HG02938 (cell line): ENCODE results near the gene NEURL1.
"Not testable (repeated sequence)": the region's sequence is repeated elsewhere in the genome, so short reads cannot be mapped to it uniquely, and the experiment has no call there.

Experiments used
- ATAC-seq: cut with Tn5 transposase; IDR thresholded peaks from one replicate; pipeline ENCODE4 v1.9.1; 2021; ENCODE audit warnings: mild to moderate bottlenecking, moderate library complexity; ENCODE audit not compliant: unreplicated experiment

The NEURL1 gene

DNA sequence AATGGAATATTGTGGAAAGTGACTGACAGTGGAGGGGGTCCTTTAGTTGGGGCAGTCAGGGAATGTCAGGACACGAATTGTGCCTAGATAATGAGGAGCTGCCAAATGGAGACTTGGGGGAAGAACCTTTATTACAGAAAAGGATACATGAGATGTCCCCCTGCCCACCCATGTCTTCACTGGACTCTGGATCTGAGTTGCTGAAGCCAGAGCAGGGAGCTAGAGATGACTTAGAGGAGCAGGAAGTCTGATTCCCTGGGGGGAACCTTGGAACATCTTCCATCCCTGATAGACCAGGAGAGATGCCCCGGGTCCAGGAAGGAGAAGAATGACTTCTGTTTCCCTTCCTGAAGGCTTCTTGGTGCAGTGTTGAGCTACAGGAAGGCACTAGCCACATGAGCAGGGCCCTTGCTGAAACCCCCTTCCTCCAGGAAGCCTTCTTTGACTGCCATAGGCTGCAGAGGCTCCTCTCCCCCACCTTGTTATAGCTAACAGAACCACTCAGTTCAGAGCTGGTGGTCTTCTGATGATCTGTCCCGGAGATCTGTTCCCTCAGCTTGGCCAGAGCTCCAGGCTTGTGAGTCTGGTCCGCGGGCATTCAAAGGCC lies 747 bp upstream of the NEURL1 start:
- no peak for ATAC-seq

DNA sequence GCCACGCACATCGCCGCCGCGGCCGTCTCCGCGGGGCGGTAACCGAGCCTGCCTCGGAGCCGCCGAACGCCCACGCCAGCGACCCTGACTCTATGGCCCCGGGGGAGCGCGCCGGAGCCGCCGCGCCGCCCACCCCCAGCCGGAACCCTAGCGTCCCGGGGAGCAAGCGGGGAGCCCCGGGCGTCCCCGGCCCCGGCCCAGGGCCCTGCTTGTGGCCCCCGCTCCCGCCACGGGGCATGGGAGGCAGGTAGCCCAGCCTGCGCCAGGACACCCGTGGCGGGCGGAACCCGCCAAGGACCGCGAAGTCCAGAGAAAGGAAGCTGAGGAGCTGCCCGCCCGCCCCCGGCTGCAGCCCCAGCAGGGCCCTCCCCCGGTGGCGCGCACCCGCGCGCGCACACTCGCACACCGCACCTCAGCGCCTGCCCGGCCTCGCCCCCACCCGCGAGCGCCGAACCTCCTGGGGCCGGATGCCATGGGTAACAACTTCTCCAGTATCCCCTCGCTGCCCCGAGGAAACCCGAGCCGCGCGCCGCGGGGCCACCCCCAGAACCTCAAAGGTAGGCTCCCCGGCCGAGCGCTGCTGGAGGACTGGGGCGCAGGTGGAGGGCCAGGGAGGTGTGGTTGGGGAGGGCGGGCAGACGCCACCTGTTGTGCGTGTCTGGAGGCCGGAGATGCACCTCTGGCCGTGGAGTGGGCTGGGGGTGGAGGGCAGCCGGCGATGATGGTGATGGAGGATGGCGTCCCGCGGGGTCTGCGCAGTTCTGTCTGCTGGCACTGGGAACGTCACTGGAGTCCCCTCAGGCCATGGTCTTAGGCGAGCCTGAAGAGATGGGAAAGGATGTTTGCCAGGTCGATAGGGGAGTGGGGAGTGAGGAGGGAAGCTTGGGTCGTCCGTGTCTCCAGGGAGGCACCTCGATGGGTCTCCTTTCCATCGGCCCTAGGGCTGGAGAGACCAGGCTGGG lies 692 bp downstream of the NEURL1 start:
- no peak for ATAC-seq

DNA sequence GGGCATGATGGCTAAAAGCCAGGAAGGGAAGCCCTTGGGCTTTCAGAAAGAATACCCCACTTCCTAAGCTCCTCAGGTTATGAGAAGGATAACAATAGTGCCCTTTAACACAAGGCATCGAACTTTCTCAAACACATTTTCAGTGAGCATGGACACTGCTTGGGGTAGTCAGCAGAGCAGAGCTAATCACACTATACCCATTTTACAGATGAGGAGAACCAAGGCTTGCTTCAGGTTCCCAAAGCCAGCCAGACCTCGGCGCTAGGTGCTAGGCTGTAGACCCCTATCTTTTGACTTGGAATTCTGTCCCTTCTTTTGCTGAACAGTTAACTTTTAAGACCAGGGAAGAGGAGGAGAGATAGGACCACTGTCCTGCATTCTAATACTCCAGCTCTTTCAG lies 1.8 kb downstream of the NEURL1 start:
- no peak for ATAC-seq

DNA sequence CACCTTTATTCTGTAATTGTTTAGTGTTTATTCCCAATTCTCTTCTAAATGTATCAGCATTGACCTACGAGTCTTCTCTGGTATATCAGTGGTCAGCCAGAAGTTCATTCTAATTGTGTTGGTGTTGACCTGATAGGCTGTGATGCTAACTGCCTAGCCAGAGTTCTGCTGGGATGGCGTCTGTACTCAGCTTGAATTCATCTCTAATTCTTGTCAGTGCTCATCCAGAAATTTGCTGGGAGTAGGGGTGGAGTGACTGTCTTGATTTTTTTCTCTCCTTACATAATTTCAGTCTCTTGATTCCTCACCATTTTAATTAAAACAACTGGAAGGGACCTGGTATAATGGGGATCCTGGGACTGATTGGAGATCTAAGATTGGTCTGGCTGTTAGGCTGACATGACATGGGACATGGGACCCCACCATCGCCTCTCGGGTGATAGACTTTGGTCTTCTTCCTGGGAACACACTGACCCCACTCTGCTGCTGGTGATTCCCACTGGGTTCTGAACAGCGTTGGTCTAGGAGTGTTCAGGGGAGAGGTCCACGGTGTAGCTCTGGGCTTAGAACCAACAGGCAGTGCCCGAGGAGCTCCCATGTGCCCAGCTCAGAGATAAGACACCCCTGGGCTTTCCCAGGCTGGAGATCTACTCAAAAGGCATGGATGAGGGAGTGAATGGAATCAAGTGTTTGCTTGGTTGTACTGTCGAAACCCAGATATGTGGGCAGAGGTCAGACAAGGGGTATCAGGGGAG lies 3.8 kb downstream of the NEURL1 start:
- no peak for ATAC-seq

DNA sequence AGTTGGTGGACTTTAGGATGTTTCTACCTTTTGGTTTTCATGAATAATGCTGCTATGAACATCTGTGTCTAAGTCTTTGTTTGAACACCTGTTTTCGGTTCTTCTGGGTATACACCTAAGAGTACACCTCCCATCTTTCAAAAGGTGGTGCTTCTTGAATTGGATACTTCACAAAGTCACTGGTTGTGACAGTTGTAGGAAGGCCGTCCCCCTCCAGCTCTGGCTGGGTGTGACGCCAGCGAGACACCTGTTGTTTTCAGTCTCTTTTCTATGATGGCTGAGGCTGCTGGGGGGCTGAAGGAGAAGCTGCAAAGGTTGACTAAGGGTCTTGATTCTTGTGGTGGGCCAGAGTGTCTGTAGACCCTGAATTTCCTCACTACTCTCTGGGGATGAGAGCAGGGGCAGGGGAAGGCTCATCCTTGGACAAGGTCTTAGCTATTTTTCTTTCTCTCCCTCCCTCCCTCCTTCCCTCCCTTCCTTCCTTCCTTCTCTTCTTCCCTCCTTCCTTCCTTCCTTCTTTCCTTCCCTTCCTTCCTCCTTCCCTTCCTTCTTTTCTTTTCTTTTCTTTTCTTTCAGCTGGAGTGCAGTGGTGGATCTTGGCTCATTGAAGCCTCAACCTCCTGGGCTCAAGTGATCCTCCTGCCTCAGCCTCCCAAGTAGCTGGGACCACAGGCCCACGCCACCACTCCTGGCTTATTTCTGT lies 5.6 kb downstream of the NEURL1 start:
- no peak for ATAC-seq

DNA sequence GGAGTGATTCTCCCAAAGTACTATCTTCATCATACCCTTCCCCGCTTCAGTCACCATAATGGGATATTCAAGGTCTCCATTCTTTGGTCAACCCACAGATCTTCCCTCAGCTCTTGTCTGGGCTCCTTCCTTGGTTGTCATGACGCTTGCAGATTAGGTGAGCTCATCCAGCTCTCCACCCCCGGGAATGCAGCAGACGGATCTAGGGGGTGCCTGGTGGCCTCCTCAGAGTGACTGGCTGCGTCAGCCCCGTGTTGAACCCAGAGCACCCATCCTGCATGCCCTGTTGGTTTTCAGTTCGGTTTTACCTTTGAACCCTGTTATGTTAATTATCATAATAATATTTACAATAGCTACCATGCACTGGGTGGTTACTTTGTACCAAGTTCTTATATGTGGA lies 6.4 kb downstream of the NEURL1 start:
- no peak for ATAC-seq

DNA sequence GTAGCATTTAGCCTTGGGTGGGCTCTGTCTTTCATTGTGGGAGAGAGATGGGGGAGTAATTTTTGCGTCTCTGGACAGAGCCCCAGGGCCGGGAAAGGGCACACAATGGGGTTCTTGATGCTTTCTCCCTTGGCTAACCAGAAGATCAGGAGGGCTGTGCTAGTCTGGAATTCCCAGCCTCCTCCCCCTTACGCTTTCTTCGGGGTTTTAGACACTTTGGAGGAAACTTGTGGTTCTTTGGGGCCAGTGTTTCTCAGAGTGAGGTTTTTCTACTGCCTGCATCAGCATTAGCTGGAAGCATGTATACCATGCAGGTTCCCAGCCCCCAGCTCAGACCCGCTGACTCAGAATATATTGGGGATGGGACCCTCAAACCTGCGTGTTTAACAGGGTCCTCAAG lies 7.0 kb downstream of the NEURL1 start:
- no peak for ATAC-seq

DNA sequence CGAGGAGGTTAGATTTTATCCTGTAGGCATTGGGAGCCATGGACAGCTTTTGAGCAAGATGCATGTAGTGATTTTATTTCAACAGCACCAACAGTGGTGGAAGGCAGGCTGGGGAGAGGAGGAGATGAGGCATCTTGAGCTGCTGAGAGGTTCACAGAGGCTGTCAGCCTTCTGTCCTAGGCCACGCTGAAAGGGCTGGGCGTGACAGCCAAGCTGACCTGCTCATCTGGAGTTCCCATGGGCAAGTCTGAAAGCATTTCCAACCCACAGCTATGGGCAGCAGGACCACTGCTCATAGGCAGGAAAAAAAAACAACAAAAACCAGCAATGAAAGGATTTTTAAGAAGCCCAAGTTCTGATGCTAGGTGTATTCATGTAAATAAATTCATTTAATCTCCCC lies 7.7 kb downstream of the NEURL1 start:
- no peak for ATAC-seq

DNA sequence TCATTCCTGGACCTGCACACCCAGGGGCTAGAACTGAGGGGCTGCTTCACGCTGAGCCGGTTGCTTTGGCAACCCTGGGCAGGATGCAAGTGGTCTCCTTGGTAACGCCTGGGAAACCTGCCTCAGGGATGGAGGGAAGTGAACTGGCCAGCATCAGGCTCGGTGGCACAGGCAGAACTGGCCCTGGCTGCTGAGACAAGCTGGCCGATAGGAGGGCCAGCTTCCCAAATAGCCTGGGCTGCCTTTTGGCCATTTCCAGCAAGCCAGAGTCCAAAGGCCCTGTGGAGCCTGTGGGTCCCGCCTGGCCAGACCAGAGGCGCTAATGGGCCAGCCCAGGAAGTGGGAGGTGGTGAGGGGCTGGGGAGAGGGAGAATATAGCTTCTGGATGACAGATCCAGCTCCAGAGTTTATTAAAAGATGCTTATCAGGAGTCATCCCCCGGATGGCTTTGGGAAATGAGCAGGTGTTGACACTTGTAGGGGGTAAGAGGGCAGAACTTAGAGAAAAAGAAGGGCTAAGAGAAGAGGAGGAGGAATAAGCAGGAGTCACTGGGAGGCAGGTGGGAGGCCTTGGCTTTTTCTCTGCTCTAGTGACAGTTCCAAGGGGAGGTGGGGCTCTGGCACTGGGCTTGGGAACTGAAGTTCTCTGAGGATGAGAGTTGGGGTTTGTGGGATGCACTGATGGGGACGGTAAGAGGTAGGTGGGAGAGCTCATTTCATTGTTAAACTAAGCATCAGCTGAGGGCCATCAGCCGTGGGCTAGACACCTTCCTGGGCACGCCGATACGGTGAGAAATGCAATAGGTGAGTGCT lies 9.6 kb downstream of the NEURL1 start:
- ATAC-seq = no peak

DNA sequence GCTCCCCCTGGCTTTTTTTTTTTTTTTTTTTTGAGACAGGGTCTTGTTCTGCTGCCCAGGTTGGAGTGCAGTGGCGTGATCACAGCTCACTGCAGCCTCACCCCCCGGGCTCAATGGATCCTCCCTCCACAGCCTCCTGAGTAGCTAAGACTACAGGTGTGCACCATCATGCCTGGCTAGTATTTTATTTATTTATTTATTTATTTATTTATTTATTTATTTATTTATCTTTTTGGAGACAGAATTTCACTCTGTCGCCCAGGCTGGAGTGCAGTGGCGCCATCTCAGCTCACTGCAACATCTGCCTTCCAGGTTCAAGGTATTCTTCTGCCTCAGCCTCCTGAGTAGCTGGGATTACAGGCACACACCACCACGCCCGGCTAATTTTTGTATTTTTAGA lies 10.3 kb downstream of the NEURL1 start:
- ATAC-seq = not testable (repeated sequence)

DNA sequence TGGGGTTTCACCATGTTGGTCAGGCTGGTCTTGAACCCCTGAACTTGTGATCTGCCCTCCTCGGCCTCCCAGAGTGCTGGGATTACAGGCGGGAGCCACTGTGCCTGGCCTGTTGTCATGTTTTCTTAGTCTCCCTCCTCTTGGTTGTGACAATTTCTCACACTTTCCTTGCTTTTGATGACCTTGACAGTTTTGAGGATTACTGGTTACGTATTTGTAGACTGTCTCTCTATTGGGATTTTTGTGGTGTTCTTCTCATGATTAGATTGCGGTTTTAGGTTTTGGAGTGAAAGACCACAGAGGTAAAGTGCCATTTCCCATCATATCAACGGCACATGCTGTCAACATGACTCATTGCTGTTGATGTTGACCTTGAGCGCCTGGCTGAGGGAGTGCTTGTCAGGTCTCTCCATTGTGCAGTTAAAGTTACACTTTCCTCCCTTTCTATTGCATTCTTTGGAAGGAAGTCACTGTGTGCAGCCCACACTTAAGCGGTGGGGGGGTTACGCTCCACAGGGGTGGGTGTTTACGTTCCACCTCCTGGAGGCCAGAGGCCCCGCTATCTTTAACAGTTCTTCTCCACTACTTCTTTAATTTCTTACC lies 10.8 kb downstream of the NEURL1 start:
- no peak for ATAC-seq

DNA sequence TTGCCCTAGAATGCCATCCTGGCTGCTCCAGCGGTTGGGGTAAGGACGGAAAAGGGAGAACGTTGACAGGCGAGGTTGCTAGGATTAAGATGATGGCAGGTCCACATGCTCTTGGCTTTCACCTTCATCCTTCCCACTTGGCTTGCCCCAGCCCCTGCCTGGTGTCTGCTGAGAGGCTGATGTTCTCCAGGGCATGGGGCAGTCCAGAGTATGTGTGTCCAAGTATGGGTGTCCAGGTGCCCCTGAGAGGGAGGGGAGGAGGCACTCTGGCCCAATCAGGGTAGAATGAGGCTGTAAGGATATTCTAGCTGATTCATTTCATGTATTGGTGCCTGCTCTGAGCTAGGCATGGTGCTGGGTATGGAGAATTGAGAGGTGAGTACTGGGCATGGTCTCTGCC lies 12.6 kb downstream of the NEURL1 start:
- no peak for ATAC-seq

DNA sequence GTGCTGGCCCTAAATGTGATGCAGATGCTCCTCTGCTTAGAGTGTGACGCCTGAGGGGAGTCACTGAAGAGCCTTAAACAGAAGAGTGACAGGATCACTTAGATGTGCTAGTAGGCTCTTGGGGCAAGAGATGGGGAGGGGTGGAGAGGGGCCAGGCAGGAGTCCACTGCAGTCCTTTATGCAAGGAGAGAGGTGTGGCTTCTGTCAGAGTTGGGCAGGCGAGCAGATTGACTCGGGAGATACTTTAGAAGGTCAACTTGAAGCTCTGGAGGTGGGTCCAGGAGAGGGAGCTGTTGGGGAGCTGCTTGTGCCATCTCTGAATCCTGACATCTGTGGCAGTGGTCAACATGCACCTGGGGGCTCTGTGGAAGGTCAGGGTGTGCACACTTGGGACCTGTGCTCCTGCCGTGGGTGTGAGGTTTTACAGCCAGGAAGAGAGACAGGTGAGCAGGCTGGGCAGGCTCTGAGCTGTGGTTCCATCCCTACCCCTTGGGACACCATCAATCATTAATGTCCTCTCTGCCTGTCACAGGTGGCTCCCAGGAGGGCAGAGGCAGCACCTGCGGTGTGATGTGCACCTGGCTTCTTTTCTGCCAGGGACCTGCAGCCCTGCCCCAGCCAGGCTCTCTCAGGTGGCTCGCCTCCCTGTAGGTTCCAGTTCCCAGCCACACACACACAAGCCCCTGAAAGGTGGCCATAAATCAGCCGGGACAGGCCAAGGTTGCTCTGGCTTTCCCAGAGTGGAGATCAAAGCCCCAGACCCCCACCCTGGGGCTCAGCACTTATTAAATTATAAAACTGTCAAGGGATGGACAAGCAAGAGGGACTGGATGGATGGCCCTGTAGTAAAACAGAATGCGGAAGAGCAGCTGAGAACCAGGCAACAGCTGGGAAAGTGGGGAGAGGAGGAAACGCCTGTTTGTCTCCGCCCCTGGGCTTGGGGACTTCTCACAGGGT lies 14.0 kb downstream of the NEURL1 start:
- ATAC-seq = no peak

DNA sequence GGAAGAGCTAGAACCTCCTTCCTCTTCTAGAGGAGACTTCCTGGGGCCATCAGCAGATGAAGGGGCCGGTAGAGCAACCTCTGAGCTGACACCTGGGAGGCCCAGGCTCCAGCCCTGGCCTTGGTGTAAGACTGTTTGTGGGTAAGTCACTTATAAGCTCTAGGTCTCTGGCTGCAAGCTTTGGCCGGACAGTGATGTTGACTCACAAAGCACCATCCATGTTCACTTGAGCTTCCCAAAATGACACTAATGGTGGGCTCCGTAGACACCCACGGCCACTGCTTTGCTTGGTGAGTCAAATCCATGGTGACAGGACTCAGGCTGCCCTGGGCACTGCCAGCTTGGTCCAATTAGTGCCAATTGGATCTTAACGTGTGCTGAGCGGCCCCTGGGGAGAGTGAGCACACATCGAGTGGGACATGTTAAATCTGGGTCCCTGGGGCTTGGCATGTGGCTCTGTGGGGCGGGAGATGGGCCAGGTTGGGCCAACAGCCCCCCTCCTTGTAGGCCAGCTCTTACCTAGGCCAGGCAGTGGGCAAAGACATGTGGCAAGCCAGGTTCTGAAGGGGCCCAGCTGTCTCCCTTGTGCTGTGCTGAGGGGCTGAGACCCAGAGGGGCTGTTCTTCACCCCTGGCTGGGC lies 16.7 kb downstream of the NEURL1 start:
- no peak for ATAC-seq

DNA sequence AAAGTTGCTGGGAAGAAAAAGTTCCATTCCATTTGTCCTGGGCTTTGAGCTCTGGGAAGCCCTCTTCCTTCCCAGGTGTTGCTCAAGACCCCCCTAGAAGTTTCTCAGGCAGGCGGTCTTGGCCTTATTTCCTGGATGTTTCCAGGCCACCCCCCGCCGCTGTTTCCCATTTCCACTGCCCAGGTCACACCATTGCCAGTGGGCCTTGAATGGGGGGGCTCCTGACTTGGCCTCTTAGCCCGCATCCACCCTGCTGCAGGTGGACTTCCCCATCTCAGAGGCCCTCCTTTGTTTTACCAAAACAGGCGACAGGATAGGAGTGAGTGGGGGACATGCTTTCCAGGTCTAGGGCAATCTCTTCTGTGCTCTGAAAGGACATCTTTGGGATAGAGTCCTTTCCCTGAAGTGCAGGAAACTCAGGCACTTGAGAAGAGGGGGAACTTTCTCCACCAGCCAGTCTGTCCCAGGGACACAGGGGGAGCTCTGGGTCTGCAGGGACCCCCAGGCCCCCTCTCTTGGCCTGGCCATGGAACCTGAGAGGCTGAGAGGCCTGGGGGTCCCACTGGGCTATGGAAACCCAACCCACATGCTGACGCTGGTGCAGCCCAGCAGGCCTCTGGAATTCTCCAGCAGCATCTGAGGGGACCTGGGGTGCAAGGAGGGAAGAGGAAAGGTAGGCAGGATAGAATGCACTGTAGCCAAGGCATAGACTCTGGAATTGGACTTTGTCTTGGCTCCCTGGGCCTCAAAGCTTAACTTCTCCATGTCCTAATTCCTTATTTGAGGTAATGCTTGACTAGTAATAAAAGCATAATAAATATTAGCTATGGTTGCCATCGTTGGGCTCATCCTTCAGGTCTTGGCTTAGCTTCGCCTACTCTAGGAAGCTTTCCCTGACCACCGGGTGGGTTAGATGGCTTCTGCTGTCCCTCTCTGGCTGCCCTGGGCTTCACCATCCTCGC lies 17.6 kb downstream of the NEURL1 start:
- no peak for ATAC-seq

DNA sequence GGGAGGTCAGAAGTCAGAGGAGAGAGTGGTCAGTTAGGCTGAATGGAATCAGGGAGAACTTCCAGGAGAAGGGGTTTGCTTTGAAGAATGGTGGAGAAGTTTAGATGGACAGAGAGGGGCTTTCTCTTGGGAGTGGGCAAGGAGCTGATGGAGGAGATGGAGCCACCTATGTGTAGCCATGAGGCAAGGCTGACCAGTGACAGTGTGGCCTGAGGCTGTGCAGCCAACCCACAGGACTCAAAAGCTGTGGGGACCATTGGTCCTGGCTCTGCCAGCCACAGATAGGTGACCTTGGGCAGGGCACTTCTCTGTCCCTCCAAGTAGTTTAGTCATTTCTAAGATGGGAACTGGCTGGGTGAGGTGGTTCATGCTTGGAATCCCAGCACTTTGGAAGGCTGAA lies 18.7 kb downstream of the NEURL1 start:
- ATAC-seq = no peak
